ENCODE measurements around the gene DPF3.
A peak's percentile ranks its signal among the peaks of the same experiment; 100 is the strongest.

DPF3 gene

GRCh38 chr14:72904840-72905561 lies 11.1 kb upstream of the DPF3 start:
- peak in 1 of 2 donors; percentile 55 for DNase-seq (ENCODE audit: low read depth in 2 of 2)

GRCh38 chr14:72904218-72904617 lies 10.3 kb upstream of the DPF3 start:
- no peak for DNase-seq (ENCODE audit: low read depth in 2 of 2)

- DNase-seq (ENCODE audit: low read depth in 2 of 2), result no peak
These were observed 9.8 kb upstream of the DPF3 start for GRCh38 chr14:72903716-72904115.

GRCh38 chr14:72902801-72903530 lies 9.1 kb upstream of the DPF3 start:
- no peak for DNase-seq (ENCODE audit: low read depth in 2 of 2)

- DNase-seq (ENCODE audit: low read depth in 2 of 2), result no peak
These were observed 7.5 kb upstream of the DPF3 start for GRCh38 chr14:72901361-72901760.

- no peak for DNase-seq (ENCODE audit: low read depth in 2 of 2)
These were observed 4.5 kb upstream of the DPF3 start for GRCh38 chr14:72898448-72898847.

GRCh38 chr14:72894623-72895378 lies 900 bp upstream of the DPF3 start:
- no peak for DNase-seq (ENCODE audit: low read depth in 2 of 2)

- DNase-seq (ENCODE audit: low read depth in 2 of 2), result no peak
These were observed 372 bp upstream of the DPF3 start for GRCh38 chr14:72894323-72894622.

GRCh38 chr14:72892879-72893635 lies 844 bp downstream of the DPF3 start:
- peak in 1 of 2 donors; percentile 12 for DNase-seq (ENCODE audit: low read depth in 2 of 2)

GRCh38 chr14:72892103-72892878 lies 1.6 kb downstream of the DPF3 start:
- DNase-seq (ENCODE audit: low read depth in 2 of 2), result peak in 1 of 2 donors; percentile 7

GRCh38 chr14:72891666-72892102 lies 2.2 kb downstream of the DPF3 start:
- DNase-seq (ENCODE audit: low read depth in 2 of 2), result no peak

- DNase-seq (ENCODE audit: low read depth in 2 of 2), result no peak
These were observed 4.5 kb downstream of the DPF3 start for GRCh38 chr14:72889366-72889765.

- DNase-seq (ENCODE audit: low read depth in 2 of 2), result no peak
These were observed 5.2 kb downstream of the DPF3 start for GRCh38 chr14:72888636-72889201.

- DNase-seq (ENCODE audit: low read depth in 2 of 2), result no peak
These were observed 5.7 kb downstream of the DPF3 start for GRCh38 chr14:72888192-72888591.

- DNase-seq (ENCODE audit: low read depth in 2 of 2), result no peak
These were observed 6.4 kb downstream of the DPF3 start for GRCh38 chr14:72887514-72887913.

- no peak for DNase-seq (ENCODE audit: low read depth in 2 of 2)
These were observed 9.5 kb downstream of the DPF3 start for GRCh38 chr14:72884386-72884785.

- DNase-seq (ENCODE audit: low read depth in 2 of 2), result no peak
These were observed 9.9 kb downstream of the DPF3 start for GRCh38 chr14:72883961-72884360.

- no peak for DNase-seq (ENCODE audit: low read depth in 2 of 2)
These were observed 10.8 kb downstream of the DPF3 start for GRCh38 chr14:72883109-72883508.

- no peak for DNase-seq (ENCODE audit: low read depth in 2 of 2)
These were observed 11.4 kb downstream of the DPF3 start for GRCh38 chr14:72882463-72882862.

- DNase-seq (ENCODE audit: low read depth in 2 of 2), result no peak
These were observed 11.9 kb downstream of the DPF3 start for GRCh38 chr14:72882047-72882446.

- no peak for DNase-seq (ENCODE audit: low read depth in 2 of 2)
These were observed 12.4 kb downstream of the DPF3 start for GRCh38 chr14:72881543-72881942.

Measured in stimulated activated CD4-positive, alpha-beta T cell treated with anti-CD3 and anti-CD28 coated beads, Interleukin-1b, Interleukin-23, amount 100 ng/mL, for 4 hours (primary cell).